GM21423 (cell line): ENCODE measurements around the gene PLA1A.
"Not testable (repeated sequence)": the region's sequence is repeated elsewhere in the genome, so short reads cannot be mapped to it uniquely, and the experiment has no call there.

Source experiments
- ATAC-seq: cut with Tn5 transposase; IDR thresholded peaks from one replicate; pipeline ENCODE4 v1.9.1; 2021; ENCODE audit warnings: mild to moderate bottlenecking, moderate library complexity; ENCODE audit not compliant: unreplicated experiment

Gene PLA1A

GRCh38 chr3:119597548-119598288 is at the start of gene PLA1A:
PLA1A (plus strand) TSS chr3:119597885; CDS start chr3:119597914, 29 bp downstream.
- no peak for ATAC-seq

GRCh38 chr3:119548341-119548740 is 49.3 kb upstream of the PLA1A start:
- no peak for ATAC-seq

DNA sequence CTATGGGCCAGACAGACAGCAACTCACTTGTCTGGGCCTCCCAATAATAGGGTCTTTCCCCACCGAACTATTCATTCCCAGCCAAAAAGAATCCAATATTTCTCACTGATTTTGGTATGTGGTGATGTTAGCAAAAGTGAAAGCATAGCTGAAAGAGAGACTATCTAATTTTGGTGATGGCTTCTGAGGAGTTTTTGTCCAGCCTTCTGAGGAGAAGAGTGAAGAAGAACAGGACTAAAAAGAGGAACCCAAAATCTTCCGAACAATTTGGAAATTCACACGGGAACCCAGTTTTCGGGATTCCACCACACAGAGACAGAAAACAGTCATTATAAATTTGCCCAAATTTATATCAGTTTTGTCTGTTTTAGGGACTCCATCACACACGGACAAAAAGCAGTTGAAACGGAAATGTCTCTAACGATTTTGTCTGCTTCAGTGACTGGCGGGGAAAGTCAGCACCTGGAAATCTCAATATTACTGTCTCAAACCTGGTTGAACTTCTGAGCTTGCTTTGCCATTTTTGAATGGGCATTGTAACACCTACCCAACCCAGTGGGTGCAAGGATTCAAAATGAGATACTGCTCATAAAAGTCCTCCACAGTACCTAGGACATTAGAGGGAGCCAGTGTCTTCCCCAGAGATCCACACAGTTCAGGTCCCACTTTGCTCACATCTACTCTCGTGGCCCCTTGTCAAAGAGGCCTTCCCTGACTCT is 47.3 kb upstream of the PLA1A start:
- peak; percentile 31 for ATAC-seq

- ATAC-seq, result no peak
These were observed 46.1 kb upstream of the PLA1A start for GRCh38 chr3:119551598-119551997.

DNA sequence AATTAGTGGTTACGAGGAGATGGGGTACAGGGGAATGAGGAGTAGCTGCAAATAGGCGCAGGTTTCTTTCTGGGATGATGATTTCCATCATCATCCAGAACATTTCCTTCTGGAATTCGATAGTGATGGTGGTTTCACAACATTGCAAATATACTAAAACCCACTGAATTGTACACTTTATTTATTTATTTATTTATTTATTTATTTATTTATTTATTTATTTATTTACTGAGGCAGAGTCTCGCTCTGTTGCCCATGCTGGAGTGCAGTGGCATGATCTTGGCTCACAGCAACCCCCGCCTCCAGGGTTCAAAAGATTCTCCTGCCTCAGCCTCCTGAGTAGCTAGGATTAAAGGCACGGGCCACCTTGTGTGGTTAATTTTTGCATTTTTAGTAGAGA is 44.8 kb upstream of the PLA1A start:
- not testable (repeated sequence) for ATAC-seq

DNA sequence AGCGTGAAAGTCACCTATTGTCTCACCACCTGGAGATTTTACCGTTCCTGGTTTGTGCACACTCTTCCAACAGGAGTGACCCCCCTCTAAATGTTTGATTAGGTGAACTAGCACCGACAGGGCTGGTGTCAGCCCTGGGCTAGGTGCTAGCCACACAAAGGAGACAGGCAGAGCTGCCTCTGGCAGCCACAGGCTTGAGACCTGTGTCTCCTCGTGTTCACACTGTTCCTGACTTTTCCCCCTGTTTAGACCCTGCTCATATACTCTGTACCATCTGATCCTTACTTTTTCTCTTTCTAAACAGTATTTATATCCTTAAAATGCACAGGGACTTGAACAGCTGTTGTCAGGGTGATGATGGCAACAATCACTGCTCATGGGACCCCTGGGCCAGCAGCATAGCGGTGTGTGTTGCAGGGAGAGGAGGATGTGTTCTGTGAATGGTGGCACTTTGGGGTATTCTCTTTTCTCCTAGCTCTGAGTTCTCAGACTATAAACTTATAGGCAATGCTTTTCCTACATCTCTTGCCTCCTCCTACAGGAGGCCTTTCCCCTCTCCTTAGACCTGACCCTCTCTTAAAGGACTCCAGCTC is 43.8 kb upstream of the PLA1A start:
- ATAC-seq, result no peak

DNA sequence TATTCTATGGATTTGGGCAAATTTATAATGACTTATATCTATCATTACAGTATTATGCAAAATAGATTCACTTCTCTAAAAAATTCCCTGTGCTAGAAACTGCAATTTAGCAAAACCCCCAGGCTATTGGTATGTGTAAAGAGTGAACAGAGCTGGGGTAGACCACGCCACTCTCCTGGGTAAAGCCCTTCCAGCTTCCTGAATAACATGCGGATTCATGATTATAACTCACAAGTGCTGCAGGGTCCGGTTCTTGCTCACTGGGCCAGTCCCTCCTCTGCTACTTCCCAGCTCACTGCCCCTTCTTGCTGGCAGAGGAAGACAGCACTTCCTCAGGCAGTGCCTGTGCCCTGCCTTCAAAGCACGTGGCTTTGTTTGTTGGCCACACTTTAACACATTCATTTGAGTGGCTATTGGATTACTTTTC is 42.4 kb upstream of the PLA1A start:
- ATAC-seq, result no peak

- no peak for ATAC-seq
These were observed 41.8 kb upstream of the PLA1A start for GRCh38 chr3:119555929-119556328.

GRCh38 chr3:119557192-119557876 is 40.4 kb upstream of the PLA1A start:
- ATAC-seq, result no peak

- ATAC-seq, result no peak
These were observed 39.8 kb upstream of the PLA1A start for GRCh38 chr3:119557877-119558269.

DNA sequence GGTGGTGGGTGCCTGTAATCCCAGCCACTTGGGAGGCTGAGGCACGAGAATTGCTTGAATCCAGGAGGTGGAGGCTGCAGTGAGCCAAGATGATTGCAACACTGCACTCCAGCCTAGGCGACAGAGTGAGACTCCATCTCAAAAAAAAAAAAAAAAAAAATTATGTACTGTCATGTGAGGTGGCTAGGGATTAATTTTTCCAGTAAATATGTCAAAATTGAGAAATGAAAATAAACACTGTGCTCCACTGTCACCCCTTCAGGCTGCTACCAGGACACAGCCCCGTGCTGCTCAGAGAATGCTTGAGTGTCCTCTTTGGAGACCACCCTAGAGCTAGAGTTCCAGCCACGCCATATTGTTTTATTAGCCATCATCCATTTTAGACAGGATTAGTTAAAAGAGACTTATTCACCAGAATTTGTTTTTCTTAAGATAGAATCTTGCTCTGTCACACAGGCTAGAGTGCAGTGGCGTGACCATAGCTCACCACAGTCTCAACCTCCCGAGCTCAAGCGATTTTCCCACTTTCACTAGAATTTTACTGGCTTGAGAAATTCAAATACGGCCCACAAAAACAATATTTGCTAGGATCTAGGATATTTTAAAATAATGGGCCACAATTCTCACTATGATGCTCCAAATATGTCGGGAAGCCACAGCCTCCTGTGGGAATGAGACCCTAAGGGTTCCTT is 38.9 kb upstream of the PLA1A start:
- ATAC-seq, result no peak

DNA sequence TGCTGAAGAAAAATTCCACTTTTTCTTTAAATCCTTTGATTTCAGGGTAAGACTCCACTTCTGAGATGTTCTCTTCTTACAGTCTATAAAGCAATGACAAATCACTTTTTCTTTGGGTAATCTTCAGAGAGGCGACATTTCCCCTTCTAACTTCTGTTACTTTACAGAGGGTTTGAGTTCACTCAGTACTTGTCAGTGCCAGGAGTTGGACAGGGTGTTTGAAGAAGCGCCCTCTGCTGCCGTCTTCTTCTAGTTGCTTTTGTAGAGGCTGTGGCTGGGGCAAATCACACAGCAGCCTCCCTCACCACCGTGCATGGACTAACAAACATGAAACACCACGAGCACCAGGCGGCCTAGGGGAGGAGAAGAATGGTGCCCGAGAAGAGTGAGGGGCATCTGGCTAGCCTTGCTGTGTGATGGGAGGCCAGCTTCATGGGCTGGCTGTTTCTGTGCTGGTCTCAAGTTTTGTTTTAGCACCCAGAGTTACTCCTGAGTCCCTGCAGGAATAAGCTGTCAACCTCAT is 38.2 kb upstream of the PLA1A start, which contains the start of gene CD80:
CD80 (minus strand) TSS at position 174 of the 523 bp plus-strand sequence. CDS start 1,886 bp downstream, outside the sequence.
- peak; percentile 54 for ATAC-seq

DNA sequence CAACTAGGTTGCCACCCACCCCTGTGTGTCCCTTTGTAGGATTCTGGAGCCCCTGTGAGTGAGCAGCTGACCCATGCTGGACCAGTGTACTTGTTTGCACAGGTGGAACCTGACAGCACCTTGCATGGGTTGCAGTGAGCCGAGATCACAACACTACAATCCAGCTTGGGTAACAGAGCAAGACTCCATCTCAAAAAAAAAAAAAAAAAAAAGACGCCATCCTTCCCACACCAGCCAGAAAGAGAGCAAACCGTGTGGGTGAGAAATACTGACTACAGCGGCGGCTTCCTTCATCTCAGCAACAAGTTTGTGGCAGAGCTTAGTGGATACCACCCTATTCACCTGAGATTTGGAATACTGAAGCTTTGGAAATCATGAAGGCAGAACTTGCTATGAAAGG is 37.5 kb upstream of the PLA1A start:
- ATAC-seq, result no peak

GRCh38 chr3:119562307-119562961 is 35.3 kb upstream of the PLA1A start:
- ATAC-seq, result peak; percentile 69

DNA sequence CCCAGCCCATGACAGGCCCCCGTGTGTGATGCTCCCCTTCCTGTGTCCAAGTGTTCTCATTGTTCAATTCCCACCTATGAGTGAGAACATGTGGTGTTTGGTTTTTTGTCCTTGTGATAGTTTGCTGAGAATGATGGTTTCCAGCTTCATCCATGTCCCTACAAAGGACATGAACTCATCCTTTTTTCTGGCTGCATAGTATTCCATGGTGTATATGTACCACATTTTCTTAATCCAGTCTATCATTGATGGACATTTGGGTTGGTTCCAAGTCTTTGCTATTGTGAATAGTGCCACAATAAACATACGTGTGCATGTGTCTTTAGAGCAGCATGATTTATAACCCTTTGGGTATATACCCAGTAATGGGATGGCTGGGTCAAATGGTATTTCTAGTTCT is 34.4 kb upstream of the PLA1A start:
- ATAC-seq, result not testable (repeated sequence)

- ATAC-seq, result no peak
These were observed 28.5 kb upstream of the PLA1A start for GRCh38 chr3:119569156-119569555.

DNA sequence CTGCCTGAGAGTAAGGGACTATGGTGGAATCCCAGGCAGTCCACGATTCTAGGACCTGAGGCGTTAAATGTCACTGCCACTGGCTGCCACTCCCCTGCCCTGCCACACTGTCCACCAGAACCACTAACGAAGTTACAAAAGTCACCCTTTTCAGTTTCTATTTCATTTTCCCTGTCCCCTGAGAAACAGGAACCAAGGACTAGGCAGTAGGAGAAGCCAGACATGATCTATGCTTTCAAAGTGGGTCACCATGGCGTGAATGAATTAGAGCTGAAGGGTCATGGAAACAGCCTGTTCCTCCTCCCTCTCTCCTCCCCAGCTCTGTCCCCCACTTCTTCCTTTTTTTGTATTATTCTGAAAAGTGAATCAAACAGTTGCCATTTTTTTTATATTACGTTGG is 27.5 kb upstream of the PLA1A start:
- peak; percentile 73 for ATAC-seq

- no peak for ATAC-seq
These were observed 26.5 kb upstream of the PLA1A start for GRCh38 chr3:119571230-119571629.

DNA sequence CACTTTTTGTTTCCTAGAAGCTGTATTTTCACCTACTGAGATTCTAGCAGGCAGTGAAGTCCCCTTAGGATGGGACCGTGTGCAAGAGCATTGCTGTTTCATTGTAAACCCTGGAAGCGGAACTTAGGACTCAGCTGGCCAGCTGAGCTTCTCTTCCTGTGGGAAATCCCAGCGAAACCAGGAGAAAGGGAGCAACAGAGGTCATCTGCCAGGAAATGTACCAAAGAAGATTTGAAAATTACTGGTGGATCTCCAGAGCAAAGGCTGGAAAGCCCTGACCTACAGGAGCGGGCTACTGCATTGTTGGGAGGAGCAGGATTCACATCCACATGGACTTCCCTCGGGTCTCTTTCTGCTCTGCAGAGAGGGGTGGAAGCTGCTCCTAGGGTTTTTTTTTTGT is 26.0 kb upstream of the PLA1A start:
- ATAC-seq, result no peak

DNA sequence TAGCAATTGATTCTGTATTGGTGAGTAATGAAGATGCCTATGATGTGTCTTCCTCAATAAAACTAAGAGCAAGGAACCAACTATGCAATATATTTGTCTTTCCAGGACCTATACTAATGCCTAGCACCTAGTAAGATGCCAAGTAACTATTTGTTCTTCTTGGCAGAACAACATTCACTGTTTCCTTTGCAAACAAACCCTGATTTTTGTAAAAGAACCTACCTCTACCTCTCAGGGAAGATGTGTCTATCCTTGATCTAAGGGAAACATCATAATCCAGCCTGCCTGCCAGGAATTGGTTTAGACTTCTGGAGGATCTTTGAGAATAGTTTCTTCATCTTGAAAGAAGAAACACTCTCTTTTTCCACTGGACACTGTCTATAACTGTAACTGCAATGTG is 22.2 kb upstream of the PLA1A start:
- no peak for ATAC-seq
